Mononuclear cell (primary cell): ENCODE data around the gene SUPT5H. TPM values are rescaled to one million over a fixed set of nuclear protein-coding genes. Genes with fewer than 3 reads are reported as not detected.
"Not testable (repeated sequence)": the region's sequence is repeated elsewhere in the genome, so short reads cannot be mapped to it uniquely, and the experiment has no call there.

ENCODE experiments used
- H3K27me3 ChIP-seq: 2 replicates; pipeline ENCODE4 v1.6.0; 2011; ENCODE audit warnings: low read length, control low read depth; ENCODE audit not compliant: insufficient read depth
- H3K4me1 ChIP-seq: 2 replicates; pipeline ENCODE4 v1.5.1; 2011; ENCODE audit warnings: mild to moderate bottlenecking, low read length, control low read depth; ENCODE audit not compliant: insufficient read depth
- H3K4me3 ChIP-seq: 2 replicates; pipeline ENCODE4 v1.5.1; 2011; ENCODE audit warnings: mild to moderate bottlenecking, low read length, moderate library complexity
- H3K9me3 ChIP-seq: 2 replicates; pipeline ENCODE4 v1.5.1; 2011; ENCODE audit warnings: low read depth, mild to moderate bottlenecking, control low read depth, low read length
- total RNA-seq: library from RNA; depleted of rRNA; stranded (reverse); fragments of >200 nt; gene quantifications from one replicate; pipeline ENCODE4 v1.2.3, GENCODE V29; 2012

SUPT5H gene
- total RNA-seq, 1 donor = 124 TPM

GRCh38 chr19:39463403-39463802 lies 18.0 kb downstream of the SUPT5H start:
- Histone ChIP-seq H3K4me1 (no peaks in the 10 kb centered on the region), H3K9me3 (no peaks in the 10 kb centered on the region)

GRCh38 chr19:39465956-39466747 lies 20.8 kb downstream of the SUPT5H start:
- Histone ChIP-seq H3K4me3 (no peak overlapping the region), H3K27me3 (no peaks in the 10 kb centered on the region), H3K9me3 (no peaks in the 10 kb centered on the region), H3K4me1 (no peaks in the 10 kb centered on the region)

More at GRCh38 chr19:39463403-39463802, 18.0 kb downstream of the SUPT5H start:
- no peaks in the 10 kb centered on the region for H3K27me3 ChIP-seq
- H3K4me3 ChIP-seq = no peak overlapping the region

GRCh38 chr19:39467941-39468340 lies 22.6 kb downstream of the SUPT5H start:
- H3K27me3 ChIP-seq = no peaks in the 10 kb centered on the region

GRCh38 chr19:39469036-39469435 lies 23.7 kb downstream of the SUPT5H start:
- H3K9me3 ChIP-seq = no peaks in the 10 kb centered on the region
- H3K4me3 ChIP-seq = no peak overlapping the region
- H3K4me1 ChIP-seq = no peaks in the 10 kb centered on the region
- no peaks in the 10 kb centered on the region for H3K27me3 ChIP-seq

More at GRCh38 chr19:39467941-39468340, 22.6 kb downstream of the SUPT5H start:
- H3K9me3 ChIP-seq = no peaks in the 10 kb centered on the region
- H3K4me1 ChIP-seq = no peaks in the 10 kb centered on the region
- no peak overlapping the region for H3K4me3 ChIP-seq

- Histone ChIP-seq H3K27me3 (no peaks in the 10 kb centered on the region), H3K9me3 (no peaks in the 10 kb centered on the region), H3K4me3 (no peak overlapping the region), H3K4me1 (no peaks in the 10 kb centered on the region)
Measured at GRCh38 chr19:39469567-39469966, 24.2 kb downstream of the SUPT5H start.

- Histone ChIP-seq H3K27me3 (no peaks in the 10 kb centered on the region), H3K9me3 (no peaks in the 10 kb centered on the region), H3K4me3 (no peak overlapping the region), H3K4me1 (no peaks in the 10 kb centered on the region)
Measured at GRCh38 chr19:39470724-39471339, 25.4 kb downstream of the SUPT5H start.

GRCh38 chr19:39471756-39472536 lies 26.6 kb downstream of the SUPT5H start:
- H3K4me1 ChIP-seq = no peaks in the 10 kb centered on the region
- H3K4me3 ChIP-seq = no peak overlapping the region
- H3K27me3 ChIP-seq = no peaks in the 10 kb centered on the region
- no peaks in the 10 kb centered on the region for H3K9me3 ChIP-seq

GRCh38 chr19:39472746-39473442 lies 27.5 kb downstream of the SUPT5H start:
- Histone ChIP-seq H3K4me1 (no peaks in the 10 kb centered on the region), H3K9me3 (no peaks in the 10 kb centered on the region), H3K27me3 (no peaks in the 10 kb centered on the region), H3K4me3 (no peak overlapping the region)

- H3K27me3 ChIP-seq = no peaks in the 10 kb centered on the region
- no peak overlapping the region for H3K4me3 ChIP-seq
- no peaks in the 10 kb centered on the region for H3K4me1 ChIP-seq
- H3K9me3 ChIP-seq = no peaks in the 10 kb centered on the region
Measured at GRCh38 chr19:39473443-39473960, 28.1 kb downstream of the SUPT5H start.

- Histone ChIP-seq H3K9me3 (no peaks in the 10 kb centered on the region), H3K4me3 (no peak overlapping the region), H3K4me1 (no peaks in the 10 kb centered on the region), H3K27me3 (no peaks in the 10 kb centered on the region)
Measured at GRCh38 chr19:39474139-39474620, 28.8 kb downstream of the SUPT5H start.

- H3K4me3 ChIP-seq = no peak overlapping the region
- no peaks in the 10 kb centered on the region for H3K27me3 ChIP-seq
- H3K4me1 ChIP-seq = peaks cover 9% of the 10 kb centered on the region
- no peaks in the 10 kb centered on the region for H3K9me3 ChIP-seq
Measured at GRCh38 chr19:39475748-39476147, 30.4 kb downstream of the SUPT5H start.

- peaks cover 22% of the 10 kb centered on the region for H3K4me1 ChIP-seq
- not testable (repeated sequence) for H3K4me3 ChIP-seq, H3K27me3 ChIP-seq, H3K9me3 ChIP-seq
Measured at GRCh38 chr19:39479319-39479801, 34.0 kb downstream of the SUPT5H start.

- Histone ChIP-seq H3K4me1 (peaks cover 22% of the 10 kb centered on the region), H3K27me3 (no peaks in the 10 kb centered on the region), H3K4me3 (peak overlapping the region; percentile 91), H3K9me3 (no peaks in the 10 kb centered on the region)
Measured at GRCh38 chr19:39479916-39480315, 34.5 kb downstream of the SUPT5H start.
